Fibroblast of lung (primary cell): ENCODE results near the gene ASXL3. TPM values are rescaled to one million over a fixed set of nuclear protein-coding genes. Genes with fewer than 3 reads are reported as not detected.

Experiments used
- DNase-seq, 2 donors: peaks; one replicate each; pipeline versions ENCODE4 v3.0.0 to v3.0.0-alpha.2; 2010; ENCODE audit warnings: low read depth in 2 of 2
- H2AFZ ChIP-seq: 2 replicates; pipeline ENCODE4 v1.5.1; 2012; ENCODE audit warnings: low read length, control low read depth, inconsistent platforms
- H3K27ac ChIP-seq: 2 replicates; pipeline ENCODE4 v1.5.1; 2011; ENCODE audit warnings: low read length, control low read depth; ENCODE audit not compliant: insufficient read depth
- H3K27me3 ChIP-seq: 2 replicates; pipeline ENCODE4 v1.5.1; 2011; ENCODE audit warnings: mild to moderate bottlenecking, low read length; ENCODE audit not compliant: control insufficient read depth, insufficient read depth
- H3K36me3 ChIP-seq: 2 replicates; pipeline ENCODE4 v1.5.1; 2011; ENCODE audit warnings: low read length; ENCODE audit not compliant: control insufficient read depth, insufficient read depth
- H3K4me1 ChIP-seq: 2 replicates; pipeline ENCODE4 v1.5.1; 2011; ENCODE audit warnings: low read length; ENCODE audit not compliant: control insufficient read depth, insufficient read depth; ENCODE audit errors: extremely low read depth
- H3K4me2 ChIP-seq: 2 replicates; pipeline ENCODE4 v1.5.1; 2011; ENCODE audit warnings: low read length, control low read depth; ENCODE audit not compliant: insufficient read depth; ENCODE audit errors: extremely low read depth
- H3K4me3 ChIP-seq, 4 experiments: fragments of 200-600 bp in 1 of 4; sonication (generic) in 1 of 4; replicated peaks in 1 of 4; 2 replicates each; pipeline ENCODE4 v1.5.1; 2011 to 2016; ENCODE audit warnings: low read length in 4 of 4, low read depth in 3 of 4, mild to moderate bottlenecking in 3 of 4, control low read depth in 2 of 4, inconsistent platforms in 1 of 4, mixed read lengths in 1 of 4; ENCODE audit not compliant: insufficient read depth in 1 of 4; ENCODE audit errors: control extremely low read depth in 1 of 4
- H3K79me2 ChIP-seq: 2 replicates; pipeline ENCODE4 v1.5.1; 2012; ENCODE audit warnings: mild to moderate bottlenecking, low read length, inconsistent platforms; ENCODE audit not compliant: control insufficient read depth, insufficient read depth
- H3K9ac ChIP-seq: 2 replicates; pipeline ENCODE4 v1.5.1; 2011; ENCODE audit warnings: mild to moderate bottlenecking, low read length, control low read depth; ENCODE audit not compliant: insufficient read depth
- H3K9me3 ChIP-seq: 2 replicates; pipeline ENCODE4 v1.5.1; 2012; ENCODE audit warnings: low read depth, low read length; ENCODE audit not compliant: control insufficient read depth, insufficient read depth
- H4K20me1 ChIP-seq: 2 replicates; pipeline ENCODE4 v1.5.1; 2011; ENCODE audit warnings: low read length; ENCODE audit not compliant: control insufficient read depth, insufficient read depth; ENCODE audit errors: extremely low read depth
- CTCF ChIP-seq, 2 donors: IDR thresholded peaks in 1 of 2; conservative IDR thresholded peaks in 1 of 2; 1 replicate in 1 of 2; 2 replicates in 1 of 2; pipeline ENCODE4 v1.5.1; 2011 to 2012; ENCODE audit warnings: low read length in 2 of 2, control low read depth in 1 of 2, inconsistent platforms in 1 of 2, low read depth in 1 of 2, mild to moderate bottlenecking in 1 of 2
- EZH2 ChIP-seq: IDR thresholded peaks from 2 replicates; pipeline ENCODE4 v1.5.1; 2012; ENCODE audit warnings: low read length, control low read depth, mild to moderate bottlenecking; ENCODE audit errors: missing control alignments
- polyA plus RNA-seq, 2 donors: library from polyadenylated mRNA; depleted of rRNA in 1 of 2; stranded (reverse) in 1 of 2; unstranded in 1 of 2; fragments of >200 nt; gene quantifications; 2 replicates each; pipeline ENCODE4 v1.2.1, GENCODE V29; 2011 to 2012; ENCODE audit warnings: missing spikeins in 1 of 2
- total RNA-seq: library from RNA; depleted of rRNA; stranded (reverse); fragments of >200 nt; gene quantifications from 2 replicates; pipeline ENCODE4 v1.2.1, GENCODE V29; 2014

Gene ASXL3
- total and polyA plus RNA-seq, 2 donors (not counting 1 experiment from before 2014, with no cell fraction given): 0.06 to 0.66 TPM

GRCh38 chr18:33579349-33580215 lies 1.6 kb downstream of the ASXL3 start:
- DNase-seq: peak in 1 of 2 donors; percentile 18
- H3K27me3 ChIP-seq: peaks cover 21% of the 10 kb centered on the region
- H3K9ac ChIP-seq: no peak overlapping the region
- H3K4me3 ChIP-seq: peak overlapping the region; percentile 30 to 91 (median 44)
- H3K27ac ChIP-seq: no peak overlapping the region
- no peaks in the 10 kb centered on the region for H3K36me3 ChIP-seq
- peak overlapping the region; percentile 87 for H3K4me2 ChIP-seq
- H3K79me2 ChIP-seq: no peaks in the 10 kb centered on the region
- H3K4me1 ChIP-seq: peaks cover 2% of the 10 kb centered on the region
- H3K9me3 ChIP-seq: no peaks in the 10 kb centered on the region
- peak overlapping the region; percentile 51 for H2AFZ ChIP-seq
- no peaks in the 10 kb centered on the region for H4K20me1 ChIP-seq
- TF ChIP-seq CTCF (conservative IDR thresholded peaks at IDR 0.05 in 1 of 2, IDR thresholded peaks at IDR 0.05 in 1 of 2; ENCODE audit: low read depth in 1 of 2, low read length in 2 of 2) (no peak), EZH2 (peak; percentile 47)

GRCh38 chr18:33580546-33580945 lies 2.5 kb downstream of the ASXL3 start:
- Histone ChIP-seq H3K27me3 (peaks cover 21% of the 10 kb centered on the region), H3K4me1 (peaks cover 2% of the 10 kb centered on the region), H3K36me3 (no peaks in the 10 kb centered on the region), H2AFZ (no peak overlapping the region), H3K79me2 (no peaks in the 10 kb centered on the region), H4K20me1 (no peaks in the 10 kb centered on the region), H3K9ac (no peak overlapping the region), H3K4me2 (no peak overlapping the region), H3K9me3 (no peaks in the 10 kb centered on the region), H3K4me3 (peak overlapping the region in 1 of 4 experiments; percentile 91), H3K27ac (no peak overlapping the region)
- TF ChIP-seq EZH2 (no peak), CTCF (conservative IDR thresholded peaks at IDR 0.05 in 1 of 2, IDR thresholded peaks at IDR 0.05 in 1 of 2; ENCODE audit: low read depth in 1 of 2, low read length in 2 of 2) (no peak)
- DNase-seq: no peak

GRCh38 chr18:33581856-33582255 lies 3.8 kb downstream of the ASXL3 start:
- H3K9ac ChIP-seq: no peak overlapping the region
- no peaks in the 10 kb centered on the region for H4K20me1 ChIP-seq
- no peaks in the 10 kb centered on the region for H3K36me3 ChIP-seq
- H3K27me3 ChIP-seq: peaks cover 21% of the 10 kb centered on the region
- DNase-seq: peak in 1 of 2 donors; percentile 22
- no peak overlapping the region for H2AFZ ChIP-seq
- H3K4me1 ChIP-seq: peaks cover 2% of the 10 kb centered on the region
- H3K4me3 ChIP-seq: peak overlapping the region in 1 of 4 experiments; percentile 11
- H3K27ac ChIP-seq: no peak overlapping the region
- no peaks in the 10 kb centered on the region for H3K9me3 ChIP-seq
- no peak for TF ChIP-seq EZH2
- no peak for TF ChIP-seq CTCF (conservative IDR thresholded peaks at IDR 0.05 in 1 of 2, IDR thresholded peaks at IDR 0.05 in 1 of 2; ENCODE audit: low read depth in 1 of 2, low read length in 2 of 2)
- no peaks in the 10 kb centered on the region for H3K79me2 ChIP-seq
- H3K4me2 ChIP-seq: no peak overlapping the region
